GM19023 (cell line): Measurements from ENCODE around the gene MYADM.
A peak's percentile ranks its signal among the peaks of the same experiment; 100 is the strongest.
"Not testable (repeated sequence)": the region's sequence is repeated elsewhere in the genome, so short reads cannot be mapped to it uniquely, and the experiment has no call there.

Source experiments
- ATAC-seq: cut with Tn5 transposase; IDR thresholded peaks from one replicate; pipeline ENCODE4 v1.9.1; 2021; ENCODE audit warnings: mild to moderate bottlenecking, moderate library complexity; ENCODE audit not compliant: unreplicated experiment

MYADM gene

GRCh38 chr19:53868091-53868891, 608 bp downstream of the MYADM start:
- no peak for ATAC-seq

GRCh38 chr19:53868892-53869804, 1.5 kb downstream of the MYADM start:
- ATAC-seq: no peak

GRCh38 chr19:53869805-53870484, 2.3 kb downstream of the MYADM start:
- not testable (repeated sequence) for ATAC-seq

- ATAC-seq: no peak
These were observed 2.8 kb downstream of the MYADM start for GRCh38 chr19:53870485-53870844.

- ATAC-seq: no peak
These were observed 3.8 kb downstream of the MYADM start for GRCh38 chr19:53871454-53871853.

- ATAC-seq: no peak
These were observed 5.1 kb downstream of the MYADM start for GRCh38 chr19:53872762-53873161.

- ATAC-seq: no peak
These were observed 6.3 kb downstream of the MYADM start for GRCh38 chr19:53873773-53874605.

GRCh38 chr19:53874606-53874990, 6.9 kb downstream of the MYADM start:
- no peak for ATAC-seq

- ATAC-seq: no peak
These were observed 8.1 kb downstream of the MYADM start for GRCh38 chr19:53875602-53876325.

- no peak for ATAC-seq
These were observed 9.1 kb downstream of the MYADM start for GRCh38 chr19:53876651-53877224.

- ATAC-seq: no peak
These were observed 9.7 kb downstream of the MYADM start for GRCh38 chr19:53877361-53877766.

GRCh38 chr19:53878776-53879139, 11.1 kb downstream of the MYADM start:
- no peak for ATAC-seq

GRCh38 chr19:53879140-53880081, 11.7 kb downstream of the MYADM start:
- ATAC-seq: peak; percentile 85

GRCh38 chr19:53880711-53881481, 13.2 kb downstream of the MYADM start:
- no peak for ATAC-seq

- ATAC-seq: no peak
These were observed 14.1 kb downstream of the MYADM start, which contains the start of gene PRKCG for GRCh38 chr19:53881482-53882390. TSS of gene PRKCG (plus strand) at chr19:53882197. CDS start at chr19:53882495, 298 bp downstream.

- ATAC-seq: no peak
These were observed 14.8 kb downstream of the MYADM start for GRCh38 chr19:53882391-53883050.
